H9 (cell line): ENCODE data around the gene RGS6. TPM values are rescaled to one million over a fixed set of nuclear protein-coding genes. Genes with fewer than 3 reads are reported as not detected.

Experiments used
- DNase-seq: peaks from one replicate; pipeline ENCODE4 v3.0.0-alpha.2; 2017
- H2AFZ ChIP-seq: one replicate; pipeline ENCODE4 v1.6.1; 2013; ENCODE audit warnings: mild to moderate bottlenecking, low read length, control low read depth, moderate library complexity
- H2AK5ac ChIP-seq: 2 replicates; pipeline ENCODE4 v1.6.1; 2013; ENCODE audit warnings: low read length, control low read depth, mixed read lengths; ENCODE audit not compliant: insufficient read length
- H2BK120ac ChIP-seq: one replicate; pipeline ENCODE4 v1.6.1; 2013; ENCODE audit warnings: low read depth, mild to moderate bottlenecking, low read length, control low read depth, inconsistent platforms; ENCODE audit not compliant: poor library complexity, severe bottlenecking
- H2BK12ac ChIP-seq: 2 replicates; pipeline ENCODE4 v1.6.1; 2013; ENCODE audit warnings: low read length, control low read depth, mixed read lengths, low read depth; ENCODE audit not compliant: insufficient read length
- H2BK15ac ChIP-seq: 2 replicates; pipeline ENCODE4 v1.6.1; 2013; ENCODE audit warnings: low read depth, low read length, control low read depth
- H2BK20ac ChIP-seq: one replicate; pipeline ENCODE4 v1.6.1; 2013; ENCODE audit warnings: low read depth, mild to moderate bottlenecking, low read length, control low read depth, inconsistent platforms; ENCODE audit not compliant: poor library complexity, severe bottlenecking
- H2BK5ac ChIP-seq: 2 replicates; pipeline ENCODE4 v1.6.1; 2013; ENCODE audit warnings: low read length, control low read depth, mixed read lengths; ENCODE audit not compliant: insufficient read length
- H3K14ac ChIP-seq: 2 replicates; pipeline ENCODE4 v1.6.1; 2013; ENCODE audit warnings: low read length, control low read depth; ENCODE audit not compliant: insufficient read depth
- H3K18ac ChIP-seq: 2 replicates; pipeline ENCODE4 v1.6.1; 2013; ENCODE audit warnings: low read depth, mild to moderate bottlenecking, mixed read lengths, low read length, control low read depth; ENCODE audit not compliant: insufficient read length
- H3K23ac ChIP-seq: 2 replicates; pipeline ENCODE4 v1.6.1; 2013; ENCODE audit warnings: low read length, control low read depth, mixed read lengths, low read depth; ENCODE audit not compliant: insufficient read length
- H3K23me2 ChIP-seq: 2 replicates; pipeline ENCODE4 v1.6.1; 2013; ENCODE audit warnings: low read depth, mild to moderate bottlenecking, mixed read lengths, low read length, control low read depth; ENCODE audit not compliant: insufficient read length, poor library complexity, severe bottlenecking
- H3K27ac ChIP-seq: 2 replicates; pipeline ENCODE4 v1.5.1; 2013; ENCODE audit warnings: low read length, control low read depth, mixed read lengths, low read depth; ENCODE audit not compliant: insufficient read length
- H3K27me3 ChIP-seq: 2 replicates; pipeline ENCODE4 v1.6.1; 2013; ENCODE audit warnings: low read length, control low read depth, inconsistent platforms; ENCODE audit not compliant: insufficient read depth
- H3K4ac ChIP-seq: 2 replicates; pipeline ENCODE4 v1.6.1; 2013; ENCODE audit warnings: low read depth, mild to moderate bottlenecking, control low read depth, inconsistent platforms, low read length, moderate library complexity
- H3K4me1 ChIP-seq: 2 replicates; pipeline ENCODE4 v1.6.1; 2013; ENCODE audit warnings: low read length, control low read depth, inconsistent platforms; ENCODE audit not compliant: insufficient read depth
- H3K4me2 ChIP-seq: 2 replicates; pipeline ENCODE4 v1.6.1; 2013; ENCODE audit warnings: low read length, control low read depth, mixed read lengths; ENCODE audit not compliant: insufficient read length, insufficient read depth
- H3K56ac ChIP-seq: 2 replicates; pipeline ENCODE4 v1.6.1; 2013; ENCODE audit warnings: low read depth, mild to moderate bottlenecking, mixed read lengths, low read length, control low read depth; ENCODE audit not compliant: insufficient read length
- H3K79me1 ChIP-seq: 2 replicates; pipeline ENCODE4 v1.6.1; 2013; ENCODE audit warnings: low read depth, mild to moderate bottlenecking, moderate library complexity, low read length, control low read depth, inconsistent platforms; ENCODE audit not compliant: insufficient read depth, poor library complexity, severe bottlenecking
- H3K79me2 ChIP-seq: 2 replicates; pipeline ENCODE4 v1.6.1; 2013; ENCODE audit warnings: low read length, control low read depth, inconsistent platforms; ENCODE audit not compliant: insufficient read depth
- H3K9ac ChIP-seq: 2 replicates; pipeline ENCODE4 v1.6.1; 2013; ENCODE audit warnings: low read length, control low read depth, mixed read lengths; ENCODE audit not compliant: insufficient read length; ENCODE audit errors: extremely low read depth
- H3K9me3 ChIP-seq: one replicate; pipeline ENCODE4 v1.6.1; 2013; ENCODE audit warnings: low read depth, low read length, inconsistent platforms; ENCODE audit not compliant: control insufficient read depth
- H3T11ph ChIP-seq: one replicate; pipeline ENCODE4 v1.6.1; 2013; ENCODE audit warnings: mild to moderate bottlenecking, low read length, control low read depth, inconsistent platforms
- H4K20me1 ChIP-seq: one replicate; pipeline ENCODE4 v1.6.1; 2013; ENCODE audit not compliant: control insufficient read depth, insufficient read length, insufficient read depth
- H4K5ac ChIP-seq: 2 replicates; pipeline ENCODE4 v1.6.1; 2013; ENCODE audit warnings: low read depth, mild to moderate bottlenecking, mixed read lengths, low read length, control low read depth; ENCODE audit not compliant: insufficient read length
- H4K8ac ChIP-seq: replicated peaks from 2 replicates; pipeline ENCODE4 v1.6.1; 2013; ENCODE audit warnings: low read length, control low read depth, mixed read lengths, low read depth; ENCODE audit not compliant: insufficient read length
- H4K91ac ChIP-seq: 2 replicates; pipeline ENCODE4 v1.6.1; 2013; ENCODE audit warnings: low read depth, mild to moderate bottlenecking, moderate library complexity, mixed read lengths, low read length, control low read depth; ENCODE audit not compliant: insufficient read length
- H3K27ac Mint-ChIP-seq, 3 experiments: 2 replicates in 2 of 3; 3 replicates in 1 of 3; pipeline ENCODE4 v1.8.0; 2020 to 2021; ENCODE audit warnings: mixed read lengths in 3 of 3, mild to moderate bottlenecking in 1 of 3, moderate library complexity in 1 of 3
- H3K27me3 Mint-ChIP-seq: 2 replicates; pipeline ENCODE4 v1.8.0; 2021; ENCODE audit warnings: low read depth, mild to moderate bottlenecking, moderate library complexity, mixed read lengths
- H3K36me3 Mint-ChIP-seq, 3 experiments: 2 replicates in 2 of 3; 3 replicates in 1 of 3; pipeline ENCODE4 v1.8.0; 2020 to 2021; ENCODE audit warnings: low read depth in 3 of 3, mixed read lengths in 3 of 3; ENCODE audit not compliant: insufficient read depth in 1 of 3
- H3K4me1 Mint-ChIP-seq, 2 experiments: 2 replicates each; pipeline ENCODE4 v1.8.0; 2020; ENCODE audit warnings: mixed read lengths in 2 of 2
- H3K4me3 Mint-ChIP-seq, 2 experiments: 2 replicates in 1 of 2; 3 replicates in 1 of 2; pipeline ENCODE4 v1.8.0; 2020 to 2021; ENCODE audit warnings: mild to moderate bottlenecking in 2 of 2, mixed read lengths in 2 of 2, moderate library complexity in 1 of 2
- H3K9me3 Mint-ChIP-seq, 2 experiments: 2 replicates in 1 of 2; 3 replicates in 1 of 2; pipeline ENCODE4 v1.8.0; 2020; ENCODE audit warnings: mild to moderate bottlenecking in 2 of 2, mixed read lengths in 2 of 2, moderate library complexity in 1 of 2
- CTCF ChIP-seq: fragments of 200-600 bp; sonication (generic); conservative IDR thresholded peaks from 3 replicates; pipeline ENCODE4 v1.8.0; 2021; ENCODE audit warnings: antibody characterized with exemption, mild to moderate bottlenecking
- WGBS: extraction: QIAGEN DNeasy Blood & Tissue Kit; methylation state at CpG from one replicate; pipeline ENCODE4 v1.1.7; 2013; ENCODE audit warnings: missing lambda C conversion rate, low lambda C conversion rate, mixed read lengths; ENCODE audit not compliant: insufficient read length; ENCODE audit errors: extremely low coverage; 5-methylcytosine and 5-hydroxymethylcytosine counted together
- total RNA-seq: library from RNA; stranded (reverse); gene quantifications from 2 replicates; pipeline ENCODE4 v1.2.1, GENCODE V29; 2021

RGS6 gene
- total RNA-seq, 1 experiment from 2014 or later = 3.0 TPM

DNA sequence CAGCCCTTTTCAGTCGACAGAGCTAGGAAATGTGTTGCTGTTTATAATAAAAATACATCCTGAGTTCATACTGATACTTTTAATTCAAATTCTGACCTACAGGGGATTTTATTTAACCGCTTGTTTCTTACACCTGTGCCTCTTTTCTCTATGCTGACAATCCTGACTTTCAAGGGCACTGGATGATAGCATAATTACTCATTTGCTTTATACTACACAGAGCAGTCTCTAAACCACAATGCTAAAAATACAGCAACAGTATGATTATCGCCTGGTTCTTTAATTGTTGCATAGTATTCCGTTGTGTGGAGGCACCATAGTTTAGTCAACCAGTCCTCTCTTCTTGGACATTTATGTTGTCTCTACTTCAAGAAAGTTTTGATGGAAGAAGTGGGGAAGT, 588.8 kb downstream of the RGS6 start:
- Histone ChIP-seq H3K23me2 (no peaks in the 10 kb centered on the region), H2AK5ac (no peak overlapping the region), H3K79me2 (no peaks in the 10 kb centered on the region), H3K18ac (no peak overlapping the region), H3K4ac (no peak overlapping the region), H3T11ph (no peak overlapping the region), H3K4me2 (no peak overlapping the region), H3K9ac (no peak overlapping the region), H4K8ac (no peak overlapping the region), H2BK12ac (no peak overlapping the region), H3K14ac (no peak overlapping the region), H2BK15ac (no peak overlapping the region), H4K5ac (no peak overlapping the region), H4K91ac (no peak overlapping the region), H3K23ac (no peak overlapping the region), H2BK5ac (no peak overlapping the region), H3K4me1 (no peaks in the 10 kb centered on the region), H3K27me3 (no peaks in the 10 kb centered on the region), H2AFZ (no peak overlapping the region), H3K56ac (no peak overlapping the region), H3K79me1 (no peaks in the 10 kb centered on the region), H3K27ac (no peak overlapping the region), H2BK120ac (no peak overlapping the region), H3K9me3 (no peaks in the 10 kb centered on the region), H4K20me1 (no peaks in the 10 kb centered on the region), H2BK20ac (no peak overlapping the region)
- Mint-ChIP-seq H3K4me3 (no peak overlapping the region), H3K27ac (no peak overlapping the region), H3K36me3 (peaks cover 0 to 4% (median 0%) of the 10 kb centered on the region in 3 experiments; a peak in 1 of 7 replicates), H3K4me1 (peaks cover 0 to 4% of the 10 kb centered on the region in 2 experiments; a peak in 2 of 4 replicates), H3K9me3 (peaks cover 0 to 5% of the 10 kb centered on the region in 2 experiments; a peak in 3 of 5 replicates), H3K27me3 (no peaks in the 10 kb centered on the region; the same call in 1 of the 2 replicates)
- no peak for DNase-seq
- no CpG with 5 or more reads among the region's 4 CpGs for WGBS
- no peak for TF ChIP-seq CTCF
